GM12878 (cell line): ENCODE data around the gene CCNI. TPM values are rescaled to one million over a fixed set of nuclear protein-coding genes. Genes with fewer than 3 reads are reported as not detected.

Source experiments
- ATAC-seq: fragments of 200-7000 bp; cut with Tn5 transposase; 3 replicates; pipeline ENCODE4 v1.9.1; 2020; ENCODE audit warnings: mild to moderate bottlenecking, moderate library complexity
- BruUV-seq: library from RNA; stranded (reverse); fragments of 400-500 nt; replicated peaks from 2 replicates; lab custom pipeline; 2021; lab: Mats Ljungman, UMichigan
- CTCF ChIA-PET: fragments of 300-600 bp; sonication (Branson Sonifier 250); formaldehyde crosslinking; extraction: SDS; loops from one replicate; lab custom pipeline; 2021; ENCODE audit warnings: inconsistent platforms; lab: Yijun Ruan, JAX
- POLR2A ChIA-PET: fragments of 350-600 bp; formaldehyde crosslinking; extraction: SDS; loops from one replicate; lab custom pipeline; 2021; ENCODE audit warnings: inconsistent platforms; lab: Charles Lee
- RAD21 ChIA-PET: fragments of 300-600 bp; sonication (Branson Sonifier 250); formaldehyde crosslinking; loops from one replicate; lab custom pipeline; 2023; ENCODE audit warnings: antibody characterized with exemption; ENCODE audit not compliant: unreplicated experiment; lab: Charles Lee
- SMC1A ChIA-PET: fragments of 300-600 bp; sonication (Branson Sonifier 250); formaldehyde crosslinking; loops from one replicate; lab custom pipeline; 2023; ENCODE audit not compliant: unreplicated experiment, uncharacterized antibody; lab: Charles Lee
- DNase-seq: peaks from one replicate; pipeline ENCODE4 v3.0.0-alpha.2; 2011; ENCODE audit warnings: low read depth, low spot score
- FAIRE-seq: peaks from 3 replicates; lab custom pipeline; 2011; peaks lifted over from hg19 to GRCh38; lab: Jason Lieb, UNC
- H2AFZ ChIP-seq: 2 replicates; pipeline ENCODE4 v1.6.0; 2011; ENCODE audit warnings: low read depth, low read length, control low read depth; ENCODE audit not compliant: control insufficient read depth
- H3K27ac ChIP-seq: 2 replicates; pipeline ENCODE4 v1.5.1; 2011; ENCODE audit warnings: control low read depth; ENCODE audit not compliant: control insufficient read depth, insufficient read depth
- H3K27me3 ChIP-seq, 2 experiments: replicated peaks in 1 of 2; 2 replicates each; pipeline versions ENCODE4 v1.6.0 to v1.6.1; 2011; ENCODE audit warnings: low read length in 1 of 2; ENCODE audit not compliant: control insufficient read depth in 2 of 2, insufficient read depth in 2 of 2
- H3K36me3 ChIP-seq, 2 experiments: 2 replicates each; pipeline ENCODE4 v1.5.1; 2011; ENCODE audit warnings: low read length in 1 of 2; ENCODE audit not compliant: control insufficient read depth in 2 of 2, insufficient read depth in 2 of 2
- H3K4me1 ChIP-seq: 2 replicates; pipeline ENCODE4 v1.6.1; 2011; ENCODE audit warnings: mild to moderate bottlenecking, low read length, moderate library complexity, mixed read lengths; ENCODE audit not compliant: control insufficient read depth, insufficient read depth
- H3K4me2 ChIP-seq: 2 replicates; pipeline ENCODE4 v1.6.0; 2011; ENCODE audit warnings: control low read depth; ENCODE audit not compliant: control insufficient read depth, insufficient read depth
- H3K4me3 ChIP-seq: fragments of 200-600 bp; sonication (generic); 2 replicates; pipeline ENCODE4 v1.5.1; 2016
- H3K79me2 ChIP-seq: 2 replicates; pipeline ENCODE4 v1.6.0; 2011; ENCODE audit warnings: low read length; ENCODE audit not compliant: control insufficient read depth, insufficient read depth
- H3K9ac ChIP-seq: 2 replicates; pipeline ENCODE4 v1.8.0; 2011; ENCODE audit warnings: low read length, control low read depth, mixed read lengths; ENCODE audit not compliant: control insufficient read depth, insufficient read depth
- H3K9me3 ChIP-seq: replicated peaks from 3 replicates; pipeline ENCODE4 v1.5.1; 2011; ENCODE audit warnings: mild to moderate bottlenecking, low read length; ENCODE audit not compliant: control insufficient read depth, insufficient read depth
- H4K20me1 ChIP-seq: 2 replicates; pipeline ENCODE4 v1.6.0; 2011; ENCODE audit not compliant: control insufficient read depth, insufficient read depth
- CBFB ChIP-seq: IDR thresholded peaks from 2 replicates; pipeline ENCODE4 v1.6.1; 2016; ENCODE audit warnings: antibody characterized with exemption, low read depth
- CHD4 ChIP-seq: fragments of 200-600 bp; sonication (generic); IDR thresholded peaks from 2 replicates; pipeline ENCODE4 v1.6.1; 2016; ENCODE audit warnings: mild to moderate bottlenecking
- GATAD2B ChIP-seq: fragments of 450-650 bp; conservative IDR thresholded peaks from 2 replicates; pipeline ENCODE4 v1.6.1; 2017; ENCODE audit warnings: low read depth, mild to moderate bottlenecking, moderate library complexity
- MYB ChIP-seq: fragments of 150-350 bp; IDR thresholded peaks from 2 replicates; pipeline ENCODE4 v1.6.1; 2014; ENCODE audit warnings: mild to moderate bottlenecking, low read depth, low read length, borderline replicate concordance
- NR2F1 ChIP-seq: fragments of 450-650 bp; conservative IDR thresholded peaks from 2 replicates; pipeline ENCODE4 v1.6.1; 2017; ENCODE audit warnings: mild to moderate bottlenecking
- POLR2AphosphoS2 ChIP-seq: IDR thresholded peaks from 2 replicates; pipeline ENCODE4 v1.6.1; 2011; ENCODE audit warnings: low read depth, mild to moderate bottlenecking, low read length, improper control_type of control experiment, moderate library complexity
- PRDM15 ChIP-seq: fragments of 450-650 bp; formaldehyde crosslinking; IDR thresholded peaks from 2 replicates; pipeline ENCODE4 v1.4.0; 2020; ENCODE audit warnings: mild to moderate bottlenecking, moderate library complexity
- RCOR1 ChIP-seq: conservative IDR thresholded peaks from 2 replicates; pipeline ENCODE4 v1.6.1; 2012; ENCODE audit warnings: low read depth, low read length, improper control_type of control experiment
- SREBF2 ChIP-seq: IDR thresholded peaks from 2 replicates; pipeline ENCODE4 v1.6.1; 2012; ENCODE audit warnings: mild to moderate bottlenecking, low read length
- SUPT20H ChIP-seq: IDR thresholded peaks from 2 replicates; pipeline ENCODE4 v1.6.1; 2011; ENCODE audit warnings: low read depth, mild to moderate bottlenecking, low read length, moderate library complexity, borderline replicate concordance; ENCODE audit not compliant: control insufficient read depth
- TCF12 ChIP-seq: IDR thresholded peaks from 2 replicates; pipeline ENCODE4 v1.6.1; 2011; ENCODE audit warnings: low read depth, mild to moderate bottlenecking, low read length
- WGBS: methylation state at CpG from one replicate; pipeline ENCODE4 v1.1.6; 2016; ENCODE audit warnings: low lambda C conversion rate; ENCODE audit not compliant: insufficient replicate concordance, insufficient coverage; ENCODE audit errors: missing lambda C conversion rate; 5-methylcytosine and 5-hydroxymethylcytosine counted together
- in situ Hi-C: fragments of 300-500 bp; cut with MboI; formaldehyde crosslinking; loops from 9 replicates; pipeline ENCODE4 v1.14.3; 2018; ENCODE audit warnings: mixed read lengths
- intact Hi-C: fragments of 100-400 bp; cut with micrococcal nuclease; formaldehyde crosslinking; loops from one replicate; pipeline ENCODE4 v1.14.2; 2022; ENCODE audit not compliant: unreplicated experiment
- polyA plus RNA-seq, 11 experiments: library from polyadenylated mRNA; depleted of rRNA in 4 of 11; unstranded in 6 of 11; stranded (reverse) in 5 of 11; fragments of >200 nt; fragmentation: Nextera tagmentation in 4 of 11; fragmentation: Illumina TruSeq in 1 of 11; extraction: Ambion mirVana in 4 of 11; extraction: Trizol in 1 of 11; gene quantifications; 1 replicate in 1 of 11; 2 replicates in 10 of 11; pipeline versions ENCODE4 v1.2.1 to v1.2.3, GENCODE V29; 2011 to 2016; ENCODE audit warnings: inconsistent platforms in 2 of 11, missing spikeins in 2 of 11, low read depth in 1 of 11
- total RNA-seq, 4 experiments: library from RNA; depleted of rRNA in 3 of 4; stranded (reverse); fragments of >200 nt in 3 of 4; fragmentation: Illumina TruSeq in 1 of 4; extraction: Trizol in 1 of 4; gene quantifications; 2 replicates each; pipeline versions ENCODE4 v1.2.1 to v1.2.3, GENCODE V29; 2013 to 2021
- TF ChIP-seq, protein P1 (sequence below): fragments of 450-650 bp; IDR thresholded peaks from 2 replicates; pipeline ENCODE4 v1.6.1; 2017; ENCODE audit warnings: mild to moderate bottlenecking, moderate library complexity
- TF ChIP-seq, protein P2 (sequence below): IDR thresholded peaks from 2 replicates; pipeline ENCODE4 v1.6.1; 2011; ENCODE audit warnings: low read depth, mild to moderate bottlenecking, low read length, moderate library complexity, borderline replicate concordance; ENCODE audit errors: extremely low read depth

CCNI gene
- total and polyA plus RNA-seq, 10 of the 15 experiments (the other 5 are each of a cell fraction or from before 2014, with no cell fraction given), result 70.6 to 178 (median 105) TPM

DNA sequence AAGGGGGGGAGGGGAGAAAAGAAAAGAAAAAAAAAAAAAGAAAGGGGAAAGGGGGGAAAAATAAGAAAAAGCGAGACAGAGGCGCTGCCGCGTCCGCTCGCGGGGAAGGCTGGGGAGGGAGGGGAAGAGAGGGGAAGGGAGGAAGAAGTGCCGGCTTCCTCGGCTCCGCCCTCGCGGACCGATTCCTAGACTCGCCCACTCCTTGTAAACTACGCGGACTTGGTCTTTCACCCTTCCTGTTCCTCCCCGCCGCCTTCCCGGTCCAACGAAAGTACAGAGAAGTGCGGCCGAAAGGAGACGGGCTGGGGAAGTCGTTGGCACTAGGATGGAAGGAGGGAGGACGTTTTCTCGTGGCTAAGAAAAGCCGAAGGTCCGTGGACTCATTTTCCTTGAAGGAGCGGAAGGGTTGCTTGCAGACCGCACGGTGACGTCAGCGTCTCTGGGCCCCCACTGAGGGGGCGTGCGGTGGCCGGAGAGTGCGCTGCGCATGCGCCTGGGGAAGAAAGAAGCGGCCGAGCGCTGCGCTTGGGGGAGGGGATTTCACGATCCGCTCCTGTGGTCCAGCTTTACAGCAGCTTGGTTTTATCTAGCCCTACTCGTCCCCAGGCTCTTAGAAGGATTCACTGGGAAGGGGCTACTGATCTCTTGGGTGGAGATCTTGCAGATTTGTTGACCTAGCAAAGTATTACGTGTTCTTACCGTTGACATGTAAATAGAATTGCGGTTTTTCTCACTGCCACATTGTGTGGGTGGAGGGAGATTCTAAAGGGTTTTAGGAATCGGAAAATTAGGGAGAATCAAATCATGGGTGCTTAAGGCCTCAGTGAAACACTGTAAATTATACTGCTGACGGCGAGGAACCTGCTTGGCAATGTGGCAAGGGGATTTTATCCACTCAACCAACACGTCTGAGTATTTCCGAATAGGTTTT lies at the start of gene CCNI (continued):
- TF ChIP-seq, protein P1, sequence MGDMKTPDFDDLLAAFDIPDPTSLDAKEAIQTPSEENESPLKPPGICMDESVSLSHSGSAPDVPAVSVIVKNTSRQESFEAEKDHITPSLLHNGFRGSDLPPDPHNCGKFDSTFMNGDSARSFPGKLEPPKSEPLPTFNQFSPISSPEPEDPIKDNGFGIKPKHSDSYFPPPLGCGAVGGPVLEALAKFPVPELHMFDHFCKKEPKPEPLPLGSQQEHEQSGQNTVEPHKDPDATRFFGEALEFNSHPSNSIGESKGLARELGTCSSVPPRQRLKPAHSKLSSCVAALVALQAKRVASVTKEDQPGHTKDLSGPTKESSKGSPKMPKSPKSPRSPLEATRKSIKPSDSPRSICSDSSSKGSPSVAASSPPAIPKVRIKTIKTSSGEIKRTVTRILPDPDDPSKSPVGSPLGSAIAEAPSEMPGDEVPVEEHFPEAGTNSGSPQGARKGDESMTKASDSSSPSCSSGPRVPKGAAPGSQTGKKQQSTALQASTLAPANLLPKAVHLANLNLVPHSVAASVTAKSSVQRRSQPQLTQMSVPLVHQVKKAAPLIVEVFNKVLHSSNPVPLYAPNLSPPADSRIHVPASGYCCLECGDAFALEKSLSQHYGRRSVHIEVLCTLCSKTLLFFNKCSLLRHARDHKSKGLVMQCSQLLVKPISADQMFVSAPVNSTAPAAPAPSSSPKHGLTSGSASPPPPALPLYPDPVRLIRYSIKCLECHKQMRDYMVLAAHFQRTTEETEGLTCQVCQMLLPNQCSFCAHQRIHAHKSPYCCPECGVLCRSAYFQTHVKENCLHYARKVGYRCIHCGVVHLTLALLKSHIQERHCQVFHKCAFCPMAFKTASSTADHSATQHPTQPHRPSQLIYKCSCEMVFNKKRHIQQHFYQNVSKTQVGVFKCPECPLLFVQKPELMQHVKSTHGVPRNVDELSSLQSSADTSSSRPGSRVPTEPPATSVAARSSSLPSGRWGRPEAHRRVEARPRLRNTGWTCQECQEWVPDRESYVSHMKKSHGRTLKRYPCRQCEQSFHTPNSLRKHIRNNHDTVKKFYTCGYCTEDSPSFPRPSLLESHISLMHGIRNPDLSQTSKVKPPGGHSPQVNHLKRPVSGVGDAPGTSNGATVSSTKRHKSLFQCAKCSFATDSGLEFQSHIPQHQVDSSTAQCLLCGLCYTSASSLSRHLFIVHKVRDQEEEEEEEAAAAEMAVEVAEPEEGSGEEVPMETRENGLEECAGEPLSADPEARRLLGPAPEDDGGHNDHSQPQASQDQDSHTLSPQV, result no peak
- TF ChIP-seq NR2F1, result peak; percentile 91

DNA sequence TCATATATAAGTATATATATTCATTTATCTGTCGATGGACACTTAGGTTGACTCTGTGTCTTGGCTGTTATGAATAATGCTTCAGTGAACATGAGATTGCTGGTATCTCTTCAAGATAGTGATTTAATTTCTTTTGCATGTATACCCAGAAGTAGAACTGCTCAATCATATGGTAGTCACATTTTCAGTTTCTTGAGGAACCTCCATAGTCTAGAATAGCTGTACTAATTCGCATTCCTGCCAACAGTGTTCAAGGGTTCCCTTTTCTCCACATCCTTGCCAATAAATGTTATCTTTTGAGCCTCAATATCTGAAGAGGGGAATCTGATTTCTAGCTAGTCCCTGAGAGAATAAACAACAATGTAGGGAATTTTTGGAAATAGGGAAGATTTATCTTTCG lies 48.8 kb upstream of the CCNI start:
- DNase-seq (no peak), ATAC-seq (no peak), FAIRE-seq (no peak)
- H3K4me3 ChIP-seq, result no peak overlapping the region
- H3K9ac ChIP-seq, result no peak overlapping the region
- POLR2A ChIA-PET, result interaction anchor here (1.0 kb wide), 1 partner anchor 69 kb away, joined by 3 read pairs; no protein-coding TSS in a partner anchor
- H3K4me1 ChIP-seq, result peaks cover 6% of the 10 kb centered on the region; the same call in 1 of the 2 replicates
- RAD21 ChIA-PET, result interaction anchor here (1.1 to 1.3 kb wide), 2 partner anchors 77 to 79 kb away, joined by 4 to 5 read pairs; no protein-coding TSS in a partner anchor
- no peak overlapping the region for H2AFZ ChIP-seq
- no peaks in the 10 kb centered on the region for H3K79me2 ChIP-seq
- no peaks in the 10 kb centered on the region for H3K36me3 ChIP-seq
- H4K20me1 ChIP-seq, result no peaks in the 10 kb centered on the region
- H3K27me3 ChIP-seq, result no peaks in the 10 kb centered on the region
- H3K4me2 ChIP-seq, result no peak overlapping the region
- CTCF ChIA-PET, result interaction anchor here (1.3 to 3.6 kb wide), 3 partner anchors 29 to 78 kb away, joined by 3 to 20 read pairs (median 8); no protein-coding TSS in a partner anchor
- 18% methylated on average over 3 of the region's 3 CpGs for WGBS
- H3K9me3 ChIP-seq, result no peaks in the 10 kb centered on the region
- no TSS peak for BruUV-seq
- in situ Hi-C loops (no loop called here), intact Hi-C loops (no loop called here)
- no peak overlapping the region for H3K27ac ChIP-seq
- SMC1A ChIA-PET, result interaction anchor here (1.4 to 1.8 kb wide), 2 partner anchors 72 to 79 kb away, joined by 5 to 6 read pairs; no protein-coding TSS in a partner anchor
- TF ChIP-seq SREBF2, result no peak
- TF ChIP-seq POLR2AphosphoS2, result no peak
- TF ChIP-seq, protein P2, sequence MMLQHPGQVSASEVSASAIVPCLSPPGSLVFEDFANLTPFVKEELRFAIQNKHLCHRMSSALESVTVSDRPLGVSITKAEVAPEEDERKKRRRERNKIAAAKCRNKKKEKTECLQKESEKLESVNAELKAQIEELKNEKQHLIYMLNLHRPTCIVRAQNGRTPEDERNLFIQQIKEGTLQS, result no peak
- no peak for TF ChIP-seq CHD4
- no peak for TF ChIP-seq CBFB
- TF ChIP-seq RCOR1, result no peak
- TF ChIP-seq NR2F1, result no peak
- no peak for TF ChIP-seq MYB
- TF ChIP-seq TCF12, result no peak
- TF ChIP-seq GATAD2B, result no peak
- no peak for TF ChIP-seq SUPT20H
- TF ChIP-seq PRDM15 (CRISPR knock-in tag), result no peak
